Panc1 (cell line): ENCODE data around the gene MITF. TPM values are rescaled to one million over a fixed set of nuclear protein-coding genes. Genes with fewer than 3 reads are reported as not detected.

ENCODE experiments used
- ATAC-seq: fragments of 200-7000 bp; cut with Tn5 transposase; 2 replicates; pipeline ENCODE4 v1.9.1; 2020; ENCODE audit warnings: mild to moderate bottlenecking, moderate library complexity
- BruUV-seq: library from RNA; stranded (reverse); fragments of 400-500 nt; replicated peaks from 2 replicates; lab custom pipeline; 2021; lab: Mats Ljungman, UMichigan
- CTCF ChIA-PET: fragments of 300-600 bp; sonication (Branson Sonifier 250); formaldehyde crosslinking; loops from one replicate; lab custom pipeline; 2022; ENCODE audit warnings: antibody characterized with exemption; lab: Charles Lee
- POLR2A ChIA-PET: fragments of 300-600 bp; sonication (Branson Sonifier 250); formaldehyde crosslinking; loops from one replicate; lab custom pipeline; 2022; ENCODE audit warnings: antibody characterized with exemption; lab: Charles Lee
- DNase-seq: peaks from one replicate; pipeline ENCODE4 v3.0.0-alpha.2; 2010; ENCODE audit warnings: low read depth, low spot score
- H3K27ac ChIP-seq: 2 replicates; pipeline ENCODE4 v1.5.1; 2011; ENCODE audit warnings: mild to moderate bottlenecking, low read length, inconsistent platforms
- H3K27me3 ChIP-seq: fragments of 200-500 bp; sonication (Bioruptor generic); 2 replicates; pipeline ENCODE4 v1.6.0; 2014; ENCODE audit warnings: low read length, inconsistent platforms; ENCODE audit not compliant: control insufficient read depth, insufficient read depth
- H3K36me3 ChIP-seq: fragments of 200-500 bp; sonication (Bioruptor generic); 2 replicates; pipeline ENCODE4 v1.5.1; 2014; ENCODE audit warnings: inconsistent platforms, mild to moderate bottlenecking, low read length, moderate library complexity; ENCODE audit not compliant: control insufficient read depth, insufficient read depth
- H3K4me1 ChIP-seq: 2 replicates; pipeline ENCODE4 v1.5.1; 2011; ENCODE audit warnings: inconsistent platforms, mild to moderate bottlenecking, low read length, moderate library complexity; ENCODE audit not compliant: control insufficient read depth, insufficient read depth
- H3K4me3 ChIP-seq, 2 experiments: 2 replicates each; pipeline ENCODE4 v1.5.1; 2011 to 2012; ENCODE audit warnings: low read depth in 2 of 2, low read length in 2 of 2, mild to moderate bottlenecking in 2 of 2, inconsistent platforms in 1 of 2, moderate library complexity in 1 of 2
- H3K9me3 ChIP-seq: fragments of 200-500 bp; sonication (Bioruptor generic); 2 replicates; pipeline ENCODE4 v1.5.1; 2014; ENCODE audit warnings: low read depth, mild to moderate bottlenecking, inconsistent platforms, low read length, moderate library complexity; ENCODE audit not compliant: control insufficient read depth, insufficient read depth
- CTCF ChIP-seq: fragments of 450-650 bp; IDR thresholded peaks from 2 replicates; pipeline ENCODE4 v1.5.1; 2017; ENCODE audit warnings: mild to moderate bottlenecking
- POLR2AphosphoS5 ChIP-seq: IDR thresholded peaks from 2 replicates; pipeline ENCODE4 v1.6.1; 2012; ENCODE audit warnings: mild to moderate bottlenecking, low read depth, low read length, moderate library complexity
- REST ChIP-seq, 2 experiments: IDR thresholded peaks; 2 replicates each; pipeline ENCODE4 v1.6.1; 2011 to 2012; ENCODE audit warnings: low read depth in 2 of 2, control low read depth in 1 of 2, low read length in 1 of 2, mild to moderate bottlenecking in 1 of 2, moderate library complexity in 1 of 2; ENCODE audit not compliant: insufficient read depth in 1 of 2
- SIN3A ChIP-seq: IDR thresholded peaks from 2 replicates; pipeline ENCODE4 v1.6.1; 2012; ENCODE audit warnings: low read depth, mild to moderate bottlenecking, low read length, moderate library complexity, borderline replicate concordance; ENCODE audit not compliant: insufficient read depth
- TCF7L2 ChIP-seq: IDR thresholded peaks from 2 replicates; pipeline ENCODE4 v1.6.1; 2011; ENCODE audit warnings: mild to moderate bottlenecking, low read depth, low read length, inconsistent platforms
- in situ Hi-C: cut with HindIII; loops from 2 replicates; pipeline ENCODE4 v1.10.0; 2016; ENCODE audit warnings: low sequenced_read_pairs, low pct_unique_long_range_greater_than_20kb
- intact Hi-C: fragments of 100-400 bp; cut with micrococcal nuclease; formaldehyde crosslinking; loops from one replicate; pipeline ENCODE4 v1.10.0; 2022; ENCODE audit not compliant: unreplicated experiment
- total RNA-seq: library from RNA; stranded (reverse); gene quantifications from one replicate; pipeline ENCODE4 v1.2.1, GENCODE V29; 2021; ENCODE audit not compliant: unreplicated experiment

Gene MITF
- total RNA-seq, 1 experiment from 2014 or later = 10.8 TPM

GRCh38 chr3:69710153-69710977, 28.9 kb upstream of the MITF start:
- no peak for TF ChIP-seq POLR2AphosphoS5
- no peak for TF ChIP-seq TCF7L2
- no peak for TF ChIP-seq SIN3A
- no peak for TF ChIP-seq CTCF
- no peak for TF ChIP-seq REST (IDR thresholded peaks at IDR 0.05; ENCODE audit: insufficient read depth in 1 of 2, low read depth in 2 of 2, low read length in 1 of 2)
- in situ Hi-C loops (no loop called here), intact Hi-C loops (no loop called here)
- H3K9me3 ChIP-seq = no peaks in the 10 kb centered on the region
- DNase-seq (no peak), ATAC-seq (no peak)
- no peaks in the 10 kb centered on the region for H3K4me1 ChIP-seq
- H3K4me3 ChIP-seq = no peak overlapping the region
- ChIA-PET CTCF (no interaction called here), POLR2A (no interaction called here)
- no peak overlapping the region for H3K27ac ChIP-seq
- no peaks in the 10 kb centered on the region for H3K27me3 ChIP-seq
- no TSS peak for BruUV-seq
- no peaks in the 10 kb centered on the region for H3K36me3 ChIP-seq

- no peaks in the 10 kb centered on the region for H3K4me1 ChIP-seq
- BruUV-seq = no TSS peak
- no peaks in the 10 kb centered on the region for H3K36me3 ChIP-seq
- in situ Hi-C loops = no loop called here
- no peaks in the 10 kb centered on the region for H3K27me3 ChIP-seq
- TF ChIP-seq REST (IDR thresholded peaks at IDR 0.05; ENCODE audit: insufficient read depth in 1 of 2, low read depth in 2 of 2, low read length in 1 of 2) (no peak), CTCF (no peak), POLR2AphosphoS5 (no peak), SIN3A (no peak), TCF7L2 (no peak)
- POLR2A ChIA-PET = no interaction called here
- DNase-seq (no peak), ATAC-seq (no peak)
- no peak overlapping the region for H3K27ac ChIP-seq
- H3K9me3 ChIP-seq = no peaks in the 10 kb centered on the region
- CTCF ChIA-PET = no interaction called here
- intact Hi-C loops = no loop called here
- no peak overlapping the region for H3K4me3 ChIP-seq
These were observed 27.0 kb upstream of the MITF start for GRCh38 chr3:69712269-69712668.
